Trophoblast cell (in vitro differentiated cells and primary cell): ENCODE data around the gene KIAA1614.

ENCODE experiments used
- DNase-seq, 2 donors: peaks; one replicate each; pipeline ENCODE4 v3.0.0-alpha.2; 2016
- H2AFZ ChIP-seq: 2 replicates; pipeline ENCODE4 v1.6.1; 2013; ENCODE audit warnings: low read length, moderate library complexity, mild to moderate bottlenecking; ENCODE audit not compliant: insufficient read depth, poor library complexity
- H2AK5ac ChIP-seq: 2 replicates; pipeline ENCODE4 v1.6.1; 2013; ENCODE audit warnings: mild to moderate bottlenecking, low read length
- H2BK120ac ChIP-seq: 2 replicates; pipeline ENCODE4 v1.6.1; 2013; ENCODE audit warnings: low read length, mild to moderate bottlenecking, moderate library complexity; ENCODE audit not compliant: insufficient read depth, poor library complexity
- H2BK12ac ChIP-seq: 2 replicates; pipeline ENCODE4 v1.6.1; 2013; ENCODE audit warnings: mild to moderate bottlenecking, low read length, moderate library complexity
- H2BK5ac ChIP-seq: 2 replicates; pipeline ENCODE4 v1.6.1; 2013; ENCODE audit warnings: low read length, low read depth, moderate library complexity, mild to moderate bottlenecking; ENCODE audit not compliant: poor library complexity
- H3K14ac ChIP-seq: 2 replicates; pipeline ENCODE4 v1.6.1; 2013; ENCODE audit warnings: mild to moderate bottlenecking, low read length
- H3K18ac ChIP-seq: 2 replicates; pipeline ENCODE4 v1.6.1; 2013; ENCODE audit warnings: mild to moderate bottlenecking, low read length
- H3K23ac ChIP-seq: 2 replicates; pipeline ENCODE4 v1.6.1; 2013; ENCODE audit warnings: low read length
- H3K27ac ChIP-seq: 2 replicates; pipeline ENCODE4 v1.5.1; 2013; ENCODE audit warnings: low read depth, mild to moderate bottlenecking, inconsistent platforms, low read length, moderate library complexity
- H3K27me3 ChIP-seq: 2 replicates; pipeline ENCODE4 v1.6.1; 2013; ENCODE audit warnings: inconsistent platforms, mild to moderate bottlenecking, low read length, moderate library complexity; ENCODE audit not compliant: insufficient read depth
- H3K36me3 ChIP-seq, 2 experiments: 1 replicate in 1 of 2; 2 replicates in 1 of 2; pipeline ENCODE4 v1.6.1; 2013; ENCODE audit warnings: low read length in 2 of 2, mild to moderate bottlenecking in 2 of 2, moderate library complexity in 1 of 2; ENCODE audit not compliant: insufficient read depth in 2 of 2, control insufficient read depth in 1 of 2
- H3K4ac ChIP-seq: 2 replicates; pipeline ENCODE4 v1.6.1; 2013; ENCODE audit warnings: low read depth, mild to moderate bottlenecking, low read length, moderate library complexity
- H3K4me1 ChIP-seq, 2 experiments: 1 replicate in 1 of 2; 2 replicates in 1 of 2; pipeline ENCODE4 v1.6.1; 2013; ENCODE audit warnings: low read length in 2 of 2, mild to moderate bottlenecking in 2 of 2, moderate library complexity in 1 of 2; ENCODE audit not compliant: insufficient read depth in 2 of 2, control insufficient read depth in 1 of 2
- H3K4me2 ChIP-seq: 2 replicates; pipeline ENCODE4 v1.6.1; 2013; ENCODE audit warnings: inconsistent platforms, mild to moderate bottlenecking, low read length, moderate library complexity
- H3K4me3 ChIP-seq: 2 replicates; pipeline ENCODE4 v1.5.1; 2013; ENCODE audit warnings: mild to moderate bottlenecking, low read depth, low read length, inconsistent platforms
- H3K79me1 ChIP-seq: one replicate; pipeline ENCODE4 v1.6.1; 2013; ENCODE audit warnings: low read length
- H3K79me2 ChIP-seq: 2 replicates; pipeline ENCODE4 v1.6.1; 2013; ENCODE audit warnings: low read length, mild to moderate bottlenecking; ENCODE audit not compliant: control insufficient read depth, insufficient read depth, poor library complexity
- H3K9ac ChIP-seq: 2 replicates; pipeline ENCODE4 v1.6.1; 2013; ENCODE audit warnings: mild to moderate bottlenecking, low read length
- H3K9me3 ChIP-seq: 2 replicates; pipeline ENCODE4 v1.6.1; 2013; ENCODE audit warnings: low read depth, mild to moderate bottlenecking, control low read depth, inconsistent platforms, low read length; ENCODE audit not compliant: insufficient read depth
- H4K12ac ChIP-seq: 2 replicates; pipeline ENCODE4 v1.6.1; 2013; ENCODE audit warnings: low read depth, mild to moderate bottlenecking, low read length, moderate library complexity
- H4K8ac ChIP-seq: 2 replicates; pipeline ENCODE4 v1.6.1; 2013; ENCODE audit warnings: low read depth, mild to moderate bottlenecking, low read length, moderate library complexity
- H4K91ac ChIP-seq: one replicate; pipeline ENCODE4 v1.6.1; 2013; ENCODE audit warnings: low read depth, mild to moderate bottlenecking, low read length, moderate library complexity
- WGBS: extraction: QIAGEN DNeasy Blood & Tissue Kit; methylation state at CpG from one replicate; pipeline ENCODE4 v1.1.7; 2013; ENCODE audit warnings: missing lambda C conversion rate; ENCODE audit not compliant: insufficient read length, insufficient coverage; ENCODE audit errors: extremely low coverage; 5-methylcytosine and 5-hydroxymethylcytosine counted together

Gene KIAA1614

GRCh38 chr1:180915426-180915965, 2.8 kb downstream of the KIAA1614 start:
- no peak overlapping the region for H2BK120ac ChIP-seq
- no peak overlapping the region for H3K18ac ChIP-seq
- no peak overlapping the region for H3K23ac ChIP-seq
- no peak overlapping the region for H4K8ac ChIP-seq
- no peak overlapping the region for H2AK5ac ChIP-seq
- no CpG with 5 or more reads among the region's 11 CpGs for WGBS
- peaks cover 8% of the 10 kb centered on the region for H3K79me1 ChIP-seq
- no peak overlapping the region for H4K12ac ChIP-seq
- H2BK5ac ChIP-seq: no peak overlapping the region
- H3K9ac ChIP-seq: no peak overlapping the region
- H3K4me3 ChIP-seq: no peak overlapping the region
- no peak for DNase-seq
- no peak overlapping the region for H3K27ac ChIP-seq
- H2AFZ ChIP-seq: no peak overlapping the region
- H2BK12ac ChIP-seq: no peak overlapping the region
- H3K4me1 ChIP-seq: peaks cover 4 to 10% of the 10 kb centered on the region in 2 experiments
- H3K36me3 ChIP-seq: no peaks in the 10 kb centered on the region
- no peak overlapping the region for H3K4me2 ChIP-seq
- no peak overlapping the region for H3K4ac ChIP-seq
- no peaks in the 10 kb centered on the region for H3K79me2 ChIP-seq
- H3K14ac ChIP-seq: no peak overlapping the region
- H4K91ac ChIP-seq: no peak overlapping the region
- H3K9me3 ChIP-seq: peaks cover 3% of the 10 kb centered on the region
- peaks cover 15% of the 10 kb centered on the region for H3K27me3 ChIP-seq

GRCh38 chr1:180916012-180916770, 3.5 kb downstream of the KIAA1614 start:
- DNase-seq: no peak
- H3K79me1 ChIP-seq: peaks cover 8% of the 10 kb centered on the region
- H3K4me2 ChIP-seq: no peak overlapping the region

GRCh38 chr1:180916771-180917170, 4.1 kb downstream of the KIAA1614 start:
- H3K36me3 ChIP-seq: no peaks in the 10 kb centered on the region
- no CpG with 5 or more reads among the region's 10 CpGs for WGBS
- H3K4ac ChIP-seq: no peak overlapping the region
- H3K4me3 ChIP-seq: no peak overlapping the region
- DNase-seq: no peak
- peaks cover 8% of the 10 kb centered on the region for H3K79me1 ChIP-seq
- H2AFZ ChIP-seq: no peak overlapping the region
- H3K9ac ChIP-seq: no peak overlapping the region
- no peak overlapping the region for H4K8ac ChIP-seq
- peaks cover 3% of the 10 kb centered on the region for H3K9me3 ChIP-seq
- no peak overlapping the region for H2AK5ac ChIP-seq
- no peak overlapping the region for H2BK5ac ChIP-seq
- H3K14ac ChIP-seq: no peak overlapping the region
- no peak overlapping the region for H3K23ac ChIP-seq
- no peak overlapping the region for H4K12ac ChIP-seq
- peaks cover under 1 to 6% of the 10 kb centered on the region in 2 experiments for H3K4me1 ChIP-seq
- peaks cover 15% of the 10 kb centered on the region for H3K27me3 ChIP-seq
- no peak overlapping the region for H3K18ac ChIP-seq
- H2BK120ac ChIP-seq: no peak overlapping the region
- no peak overlapping the region for H4K91ac ChIP-seq
- no peak overlapping the region for H2BK12ac ChIP-seq
- H3K4me2 ChIP-seq: no peak overlapping the region
- no peaks in the 10 kb centered on the region for H3K79me2 ChIP-seq
- H3K27ac ChIP-seq: no peak overlapping the region

More at GRCh38 chr1:180916012-180916770, 3.5 kb downstream of the KIAA1614 start:
- Histone ChIP-seq H2AK5ac (no peak overlapping the region), H2BK5ac (no peak overlapping the region), H4K8ac (no peak overlapping the region), H3K79me2 (no peaks in the 10 kb centered on the region), H3K4me3 (no peak overlapping the region), H3K23ac (no peak overlapping the region), H3K36me3 (no peaks in the 10 kb centered on the region), H4K91ac (no peak overlapping the region), H3K9me3 (peaks cover 3% of the 10 kb centered on the region), H4K12ac (no peak overlapping the region), H3K9ac (no peak overlapping the region), H2BK120ac (no peak overlapping the region), H2BK12ac (no peak overlapping the region), H3K27me3 (peaks cover 15% of the 10 kb centered on the region), H2AFZ (no peak overlapping the region), H3K14ac (no peak overlapping the region), H3K27ac (no peak overlapping the region), H3K4ac (no peak overlapping the region), H3K4me1 (peaks cover 4 to 10% of the 10 kb centered on the region in 2 experiments), H3K18ac (no peak overlapping the region)
- WGBS: no CpG with 5 or more reads among the region's 17 CpGs

- no peak overlapping the region for H2BK120ac ChIP-seq
- no peak overlapping the region for H4K91ac ChIP-seq
- no peak overlapping the region for H3K14ac ChIP-seq
- peaks cover 0 to 2% of the 10 kb centered on the region in 2 experiments for H3K4me1 ChIP-seq
- H3K23ac ChIP-seq: no peak overlapping the region
- no peak overlapping the region for H3K4me3 ChIP-seq
- H3K4ac ChIP-seq: no peak overlapping the region
- H2BK5ac ChIP-seq: no peak overlapping the region
- no peaks in the 10 kb centered on the region for H3K36me3 ChIP-seq
- no peak overlapping the region for H3K4me2 ChIP-seq
- peaks cover 4% of the 10 kb centered on the region for H3K79me1 ChIP-seq
- H3K18ac ChIP-seq: no peak overlapping the region
- H3K79me2 ChIP-seq: no peaks in the 10 kb centered on the region
- no peak overlapping the region for H4K8ac ChIP-seq
- no CpG with 5 or more reads among the region's 12 CpGs for WGBS
- H2AK5ac ChIP-seq: no peak overlapping the region
- no peak overlapping the region for H3K9ac ChIP-seq
- no peak overlapping the region for H2BK12ac ChIP-seq
- H3K27me3 ChIP-seq: peaks cover 9% of the 10 kb centered on the region
- no peak overlapping the region for H4K12ac ChIP-seq
- no peak for DNase-seq
- no peak overlapping the region for H3K27ac ChIP-seq
- peaks cover 3% of the 10 kb centered on the region for H3K9me3 ChIP-seq
- H2AFZ ChIP-seq: no peak overlapping the region
These were observed 4.8 kb downstream of the KIAA1614 start for GRCh38 chr1:180917306-180918065.
